H9 (cell line): Measurements from ENCODE around the gene SLC36A3. TPM values are rescaled to one million over a fixed set of nuclear protein-coding genes. Genes with fewer than 3 reads are reported as not detected.

Experiments used
- DNase-seq: peaks from one replicate; pipeline ENCODE4 v3.0.0-alpha.2; 2017
- H2AFZ ChIP-seq: one replicate; pipeline ENCODE4 v1.6.1; 2013; ENCODE audit warnings: mild to moderate bottlenecking, low read length, control low read depth, moderate library complexity
- H2AK5ac ChIP-seq: 2 replicates; pipeline ENCODE4 v1.6.1; 2013; ENCODE audit warnings: low read length, control low read depth, mixed read lengths; ENCODE audit not compliant: insufficient read length
- H2BK120ac ChIP-seq: one replicate; pipeline ENCODE4 v1.6.1; 2013; ENCODE audit warnings: low read depth, mild to moderate bottlenecking, low read length, control low read depth, inconsistent platforms; ENCODE audit not compliant: poor library complexity, severe bottlenecking
- H2BK12ac ChIP-seq: 2 replicates; pipeline ENCODE4 v1.6.1; 2013; ENCODE audit warnings: low read length, control low read depth, mixed read lengths, low read depth; ENCODE audit not compliant: insufficient read length
- H2BK15ac ChIP-seq: 2 replicates; pipeline ENCODE4 v1.6.1; 2013; ENCODE audit warnings: low read depth, low read length, control low read depth
- H2BK20ac ChIP-seq: one replicate; pipeline ENCODE4 v1.6.1; 2013; ENCODE audit warnings: low read depth, mild to moderate bottlenecking, low read length, control low read depth, inconsistent platforms; ENCODE audit not compliant: poor library complexity, severe bottlenecking
- H2BK5ac ChIP-seq: 2 replicates; pipeline ENCODE4 v1.6.1; 2013; ENCODE audit warnings: low read length, control low read depth, mixed read lengths; ENCODE audit not compliant: insufficient read length
- H3K14ac ChIP-seq: 2 replicates; pipeline ENCODE4 v1.6.1; 2013; ENCODE audit warnings: low read length, control low read depth; ENCODE audit not compliant: insufficient read depth
- H3K18ac ChIP-seq: 2 replicates; pipeline ENCODE4 v1.6.1; 2013; ENCODE audit warnings: low read depth, mild to moderate bottlenecking, mixed read lengths, low read length, control low read depth; ENCODE audit not compliant: insufficient read length
- H3K23ac ChIP-seq: 2 replicates; pipeline ENCODE4 v1.6.1; 2013; ENCODE audit warnings: low read length, control low read depth, mixed read lengths, low read depth; ENCODE audit not compliant: insufficient read length
- H3K23me2 ChIP-seq: 2 replicates; pipeline ENCODE4 v1.6.1; 2013; ENCODE audit warnings: low read depth, mild to moderate bottlenecking, mixed read lengths, low read length, control low read depth; ENCODE audit not compliant: insufficient read length, poor library complexity, severe bottlenecking
- H3K27ac ChIP-seq: 2 replicates; pipeline ENCODE4 v1.5.1; 2013; ENCODE audit warnings: low read length, control low read depth, mixed read lengths, low read depth; ENCODE audit not compliant: insufficient read length
- H3K27me3 ChIP-seq: 2 replicates; pipeline ENCODE4 v1.6.1; 2013; ENCODE audit warnings: low read length, control low read depth, inconsistent platforms; ENCODE audit not compliant: insufficient read depth
- H3K4ac ChIP-seq: 2 replicates; pipeline ENCODE4 v1.6.1; 2013; ENCODE audit warnings: low read depth, mild to moderate bottlenecking, control low read depth, inconsistent platforms, low read length, moderate library complexity
- H3K4me1 ChIP-seq: 2 replicates; pipeline ENCODE4 v1.6.1; 2013; ENCODE audit warnings: low read length, control low read depth, inconsistent platforms; ENCODE audit not compliant: insufficient read depth
- H3K4me2 ChIP-seq: 2 replicates; pipeline ENCODE4 v1.6.1; 2013; ENCODE audit warnings: low read length, control low read depth, mixed read lengths; ENCODE audit not compliant: insufficient read length, insufficient read depth
- H3K56ac ChIP-seq: 2 replicates; pipeline ENCODE4 v1.6.1; 2013; ENCODE audit warnings: low read depth, mild to moderate bottlenecking, mixed read lengths, low read length, control low read depth; ENCODE audit not compliant: insufficient read length
- H3K79me1 ChIP-seq: 2 replicates; pipeline ENCODE4 v1.6.1; 2013; ENCODE audit warnings: low read depth, mild to moderate bottlenecking, moderate library complexity, low read length, control low read depth, inconsistent platforms; ENCODE audit not compliant: insufficient read depth, poor library complexity, severe bottlenecking
- H3K79me2 ChIP-seq: 2 replicates; pipeline ENCODE4 v1.6.1; 2013; ENCODE audit warnings: low read length, control low read depth, inconsistent platforms; ENCODE audit not compliant: insufficient read depth
- H3K9ac ChIP-seq: 2 replicates; pipeline ENCODE4 v1.6.1; 2013; ENCODE audit warnings: low read length, control low read depth, mixed read lengths; ENCODE audit not compliant: insufficient read length; ENCODE audit errors: extremely low read depth
- H3K9me3 ChIP-seq: one replicate; pipeline ENCODE4 v1.6.1; 2013; ENCODE audit warnings: low read depth, low read length, inconsistent platforms; ENCODE audit not compliant: control insufficient read depth
- H3T11ph ChIP-seq: one replicate; pipeline ENCODE4 v1.6.1; 2013; ENCODE audit warnings: mild to moderate bottlenecking, low read length, control low read depth, inconsistent platforms
- H4K20me1 ChIP-seq: one replicate; pipeline ENCODE4 v1.6.1; 2013; ENCODE audit not compliant: control insufficient read depth, insufficient read length, insufficient read depth
- H4K5ac ChIP-seq: 2 replicates; pipeline ENCODE4 v1.6.1; 2013; ENCODE audit warnings: low read depth, mild to moderate bottlenecking, mixed read lengths, low read length, control low read depth; ENCODE audit not compliant: insufficient read length
- H4K8ac ChIP-seq: replicated peaks from 2 replicates; pipeline ENCODE4 v1.6.1; 2013; ENCODE audit warnings: low read length, control low read depth, mixed read lengths, low read depth; ENCODE audit not compliant: insufficient read length
- H4K91ac ChIP-seq: 2 replicates; pipeline ENCODE4 v1.6.1; 2013; ENCODE audit warnings: low read depth, mild to moderate bottlenecking, moderate library complexity, mixed read lengths, low read length, control low read depth; ENCODE audit not compliant: insufficient read length
- H3K27ac Mint-ChIP-seq, 3 experiments: 2 replicates in 2 of 3; 3 replicates in 1 of 3; pipeline ENCODE4 v1.8.0; 2020 to 2021; ENCODE audit warnings: mixed read lengths in 3 of 3, mild to moderate bottlenecking in 1 of 3, moderate library complexity in 1 of 3
- H3K27me3 Mint-ChIP-seq: 2 replicates; pipeline ENCODE4 v1.8.0; 2021; ENCODE audit warnings: low read depth, mild to moderate bottlenecking, moderate library complexity, mixed read lengths
- H3K36me3 Mint-ChIP-seq, 3 experiments: 2 replicates in 2 of 3; 3 replicates in 1 of 3; pipeline ENCODE4 v1.8.0; 2020 to 2021; ENCODE audit warnings: low read depth in 3 of 3, mixed read lengths in 3 of 3; ENCODE audit not compliant: insufficient read depth in 1 of 3
- H3K4me1 Mint-ChIP-seq, 2 experiments: 2 replicates each; pipeline ENCODE4 v1.8.0; 2020; ENCODE audit warnings: mixed read lengths in 2 of 2
- H3K4me3 Mint-ChIP-seq, 2 experiments: 2 replicates in 1 of 2; 3 replicates in 1 of 2; pipeline ENCODE4 v1.8.0; 2020 to 2021; ENCODE audit warnings: mild to moderate bottlenecking in 2 of 2, mixed read lengths in 2 of 2, moderate library complexity in 1 of 2
- H3K9me3 Mint-ChIP-seq, 2 experiments: 2 replicates in 1 of 2; 3 replicates in 1 of 2; pipeline ENCODE4 v1.8.0; 2020; ENCODE audit warnings: mild to moderate bottlenecking in 2 of 2, mixed read lengths in 2 of 2, moderate library complexity in 1 of 2
- WGBS: extraction: QIAGEN DNeasy Blood & Tissue Kit; methylation state at CpG from one replicate; pipeline ENCODE4 v1.1.7; 2013; ENCODE audit warnings: missing lambda C conversion rate, low lambda C conversion rate, mixed read lengths; ENCODE audit not compliant: insufficient read length; ENCODE audit errors: extremely low coverage; 5-methylcytosine and 5-hydroxymethylcytosine counted together
- total RNA-seq: library from RNA; stranded (reverse); gene quantifications from 2 replicates; pipeline ENCODE4 v1.2.1, GENCODE V29; 2021
- TF ChIP-seq, protein P1 (sequence below): fragments of 200-600 bp; sonication (generic); conservative IDR thresholded peaks from 3 replicates; pipeline ENCODE4 v1.8.0; 2021; ENCODE audit warnings: antibody characterized with exemption, mild to moderate bottlenecking

SLC36A3 gene
- total RNA-seq, 1 experiment from 2014 or later = not detected

GRCh38 chr5:151326266-151326665 is 22.7 kb upstream of the SLC36A3 start:
- H3K14ac ChIP-seq = no peak overlapping the region
- H3K9ac ChIP-seq = no peak overlapping the region
- no peak overlapping the region for H3K18ac ChIP-seq
- H3K56ac ChIP-seq = no peak overlapping the region
- H4K91ac ChIP-seq = no peak overlapping the region
- WGBS = no CpG with 5 or more reads among the region's 3 CpGs
- no peaks in the 10 kb centered on the region for H3K23me2 ChIP-seq
- H2BK20ac ChIP-seq = no peak overlapping the region
- H2BK5ac ChIP-seq = no peak overlapping the region
- no peak overlapping the region for H2AFZ ChIP-seq
- H3T11ph ChIP-seq = no peak overlapping the region
- no peaks in the 10 kb centered on the region; the same call in 1 of the 2 replicates for H3K27me3 Mint-ChIP-seq
- H4K8ac ChIP-seq = no peak overlapping the region
- no peak overlapping the region for H3K4me3 Mint-ChIP-seq
- TF ChIP-seq, protein P1, sequence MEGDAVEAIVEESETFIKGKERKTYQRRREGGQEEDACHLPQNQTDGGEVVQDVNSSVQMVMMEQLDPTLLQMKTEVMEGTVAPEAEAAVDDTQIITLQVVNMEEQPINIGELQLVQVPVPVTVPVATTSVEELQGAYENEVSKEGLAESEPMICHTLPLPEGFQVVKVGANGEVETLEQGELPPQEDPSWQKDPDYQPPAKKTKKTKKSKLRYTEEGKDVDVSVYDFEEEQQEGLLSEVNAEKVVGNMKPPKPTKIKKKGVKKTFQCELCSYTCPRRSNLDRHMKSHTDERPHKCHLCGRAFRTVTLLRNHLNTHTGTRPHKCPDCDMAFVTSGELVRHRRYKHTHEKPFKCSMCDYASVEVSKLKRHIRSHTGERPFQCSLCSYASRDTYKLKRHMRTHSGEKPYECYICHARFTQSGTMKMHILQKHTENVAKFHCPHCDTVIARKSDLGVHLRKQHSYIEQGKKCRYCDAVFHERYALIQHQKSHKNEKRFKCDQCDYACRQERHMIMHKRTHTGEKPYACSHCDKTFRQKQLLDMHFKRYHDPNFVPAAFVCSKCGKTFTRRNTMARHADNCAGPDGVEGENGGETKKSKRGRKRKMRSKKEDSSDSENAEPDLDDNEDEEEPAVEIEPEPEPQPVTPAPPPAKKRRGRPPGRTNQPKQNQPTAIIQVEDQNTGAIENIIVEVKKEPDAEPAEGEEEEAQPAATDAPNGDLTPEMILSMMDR = no peak
- no peak overlapping the region for H4K5ac ChIP-seq
- H3K23ac ChIP-seq = no peak overlapping the region
- H4K20me1 ChIP-seq = no peaks in the 10 kb centered on the region
- no peaks in the 10 kb centered on the region for H3K27me3 ChIP-seq
- H3K79me2 ChIP-seq = no peaks in the 10 kb centered on the region
- H2BK15ac ChIP-seq = no peak overlapping the region
- no peak overlapping the region for H3K4me2 ChIP-seq
- peaks cover 17 to 18% of the 10 kb centered on the region in 2 experiments for H3K4me1 Mint-ChIP-seq
- H3K27ac ChIP-seq = no peak overlapping the region
- no peak for DNase-seq
- H2AK5ac ChIP-seq = no peak overlapping the region
- no peaks in the 10 kb centered on the region for H3K79me1 ChIP-seq
- no peak overlapping the region for H2BK12ac ChIP-seq
- H3K4me1 ChIP-seq = no peaks in the 10 kb centered on the region; the same call in 1 of the 2 replicates
- no peak overlapping the region for H3K4ac ChIP-seq
- no peak overlapping the region for H2BK120ac ChIP-seq
- H3K27ac Mint-ChIP-seq = no peak overlapping the region
- no peaks in the 10 kb centered on the region for H3K9me3 ChIP-seq
- no peaks in the 10 kb centered on the region; a peak in 1 of 5 replicates for H3K9me3 Mint-ChIP-seq
- no peaks in the 10 kb centered on the region for H3K36me3 Mint-ChIP-seq
